ENCODE measurements around the gene NKTR. TPM values are rescaled to one million over a fixed set of nuclear protein-coding genes. Genes with fewer than 3 reads are reported as not detected.
A peak's percentile ranks its signal among the peaks of the same experiment; 100 is the strongest.

Gene NKTR
- total and polyA plus RNA-seq, 9 of the 15 experiments (the other 6 are each of a cell fraction or from before 2014, with no cell fraction given): 19.7 to 123 (median 92.6) TPM

DNA sequence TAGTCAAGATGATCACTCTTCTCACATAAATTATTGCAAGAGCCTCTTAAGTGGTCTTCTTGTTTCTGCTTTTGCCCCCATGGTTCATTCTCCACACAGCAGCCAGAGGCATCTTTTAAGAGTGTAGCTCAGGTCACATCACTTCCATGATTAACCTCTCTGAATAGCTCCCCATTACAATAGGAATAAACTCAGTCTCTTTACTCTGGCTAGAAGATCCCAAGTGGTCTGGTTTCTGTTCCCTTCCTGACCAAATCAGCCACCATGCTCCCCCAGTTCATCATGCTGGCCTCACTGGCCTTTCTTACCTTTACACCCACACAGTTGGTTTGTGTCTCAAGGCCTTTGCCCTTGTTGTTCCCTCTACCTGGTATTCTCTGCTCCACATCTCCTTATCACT, 93.9 kb downstream of the NKTR start:
- intact Hi-C loops (cut with micrococcal nuclease): no loop called here
- no peak for FAIRE-seq

More for the DNA sequence above, 93.9 kb downstream of the NKTR start:
- H3K4me3 ChIP-seq: no peak overlapping the region
- H3K27ac ChIP-seq (ENCODE audit: extremely low read depth, low read depth, low read length): no peak overlapping the region
- H4K20me1 ChIP-seq (replicated peaks; ENCODE audit: control insufficient read depth, insufficient read depth, low read length): peaks cover 25% of the 10 kb centered on the region
- POLR2A ChIA-PET: interaction anchor here (0.8 to 1.2 kb wide), 3 partner anchors 19 to 401 kb away, joined by 3 to 4 read pairs (median 3); no protein-coding TSS in a partner anchor
- no peaks in the 10 kb centered on the region for H3K9me3 ChIP-seq (replicated peaks; ENCODE audit: control insufficient read depth, insufficient read depth, low read depth, low read length)
- no peaks in the 10 kb centered on the region for H3K36me3 ChIP-seq (ENCODE audit: control insufficient read depth, insufficient read depth, low read length)
- in situ Hi-C loops (cut with MboI): no loop called here
- TF ChIP-seq, protein P1, sequence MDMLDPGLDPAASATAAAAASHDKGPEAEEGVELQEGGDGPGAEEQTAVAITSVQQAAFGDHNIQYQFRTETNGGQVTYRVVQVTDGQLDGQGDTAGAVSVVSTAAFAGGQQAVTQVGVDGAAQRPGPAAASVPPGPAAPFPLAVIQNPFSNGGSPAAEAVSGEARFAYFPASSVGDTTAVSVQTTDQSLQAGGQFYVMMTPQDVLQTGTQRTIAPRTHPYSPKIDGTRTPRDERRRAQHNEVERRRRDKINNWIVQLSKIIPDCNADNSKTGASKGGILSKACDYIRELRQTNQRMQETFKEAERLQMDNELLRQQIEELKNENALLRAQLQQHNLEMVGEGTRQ (CRISPR knock-in tag; IDR thresholded peaks at IDR 0.05): no peak
- TF ChIP-seq ZNF561 (CRISPR knock-in tag; conservative IDR thresholded peaks at IDR 0.05): no peak
- TF ChIP-seq, protein P2, sequence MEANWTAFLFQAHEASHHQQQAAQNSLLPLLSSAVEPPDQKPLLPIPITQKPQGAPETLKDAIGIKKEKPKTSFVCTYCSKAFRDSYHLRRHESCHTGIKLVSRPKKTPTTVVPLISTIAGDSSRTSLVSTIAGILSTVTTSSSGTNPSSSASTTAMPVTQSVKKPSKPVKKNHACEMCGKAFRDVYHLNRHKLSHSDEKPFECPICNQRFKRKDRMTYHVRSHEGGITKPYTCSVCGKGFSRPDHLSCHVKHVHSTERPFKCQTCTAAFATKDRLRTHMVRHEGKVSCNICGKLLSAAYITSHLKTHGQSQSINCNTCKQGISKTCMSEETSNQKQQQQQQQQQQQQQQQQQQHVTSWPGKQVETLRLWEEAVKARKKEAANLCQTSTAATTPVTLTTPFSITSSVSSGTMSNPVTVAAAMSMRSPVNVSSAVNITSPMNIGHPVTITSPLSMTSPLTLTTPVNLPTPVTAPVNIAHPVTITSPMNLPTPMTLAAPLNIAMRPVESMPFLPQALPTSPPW (CRISPR knock-in tag; IDR thresholded peaks at IDR 0.05): no peak
- no peak for TF ChIP-seq ZNF140 (CRISPR knock-in tag; IDR thresholded peaks at IDR 0.05)
- no peak for TF ChIP-seq ZBTB1 (CRISPR knock-in tag; IDR thresholded peaks at IDR 0.05; ENCODE audit: borderline replicate concordance, low read depth)
- TF ChIP-seq KAT8 (IDR thresholded peaks at IDR 0.05; ENCODE audit: low read depth): no peak
- no peak for TF ChIP-seq HNRNPLL (IDR thresholded peaks at IDR 0.05; ENCODE audit: low read depth, low read length, poor library complexity, severe bottlenecking)
- TF ChIP-seq ELF1 (tag; IDR thresholded peaks at IDR 0.05): no peak
- TF ChIP-seq CREM (IDR thresholded peaks at IDR 0.05; ENCODE audit: low read depth): no peak
- no peak for TF ChIP-seq BRD4 (IDR thresholded peaks at IDR 0.05)
- TF ChIP-seq, protein P3, sequence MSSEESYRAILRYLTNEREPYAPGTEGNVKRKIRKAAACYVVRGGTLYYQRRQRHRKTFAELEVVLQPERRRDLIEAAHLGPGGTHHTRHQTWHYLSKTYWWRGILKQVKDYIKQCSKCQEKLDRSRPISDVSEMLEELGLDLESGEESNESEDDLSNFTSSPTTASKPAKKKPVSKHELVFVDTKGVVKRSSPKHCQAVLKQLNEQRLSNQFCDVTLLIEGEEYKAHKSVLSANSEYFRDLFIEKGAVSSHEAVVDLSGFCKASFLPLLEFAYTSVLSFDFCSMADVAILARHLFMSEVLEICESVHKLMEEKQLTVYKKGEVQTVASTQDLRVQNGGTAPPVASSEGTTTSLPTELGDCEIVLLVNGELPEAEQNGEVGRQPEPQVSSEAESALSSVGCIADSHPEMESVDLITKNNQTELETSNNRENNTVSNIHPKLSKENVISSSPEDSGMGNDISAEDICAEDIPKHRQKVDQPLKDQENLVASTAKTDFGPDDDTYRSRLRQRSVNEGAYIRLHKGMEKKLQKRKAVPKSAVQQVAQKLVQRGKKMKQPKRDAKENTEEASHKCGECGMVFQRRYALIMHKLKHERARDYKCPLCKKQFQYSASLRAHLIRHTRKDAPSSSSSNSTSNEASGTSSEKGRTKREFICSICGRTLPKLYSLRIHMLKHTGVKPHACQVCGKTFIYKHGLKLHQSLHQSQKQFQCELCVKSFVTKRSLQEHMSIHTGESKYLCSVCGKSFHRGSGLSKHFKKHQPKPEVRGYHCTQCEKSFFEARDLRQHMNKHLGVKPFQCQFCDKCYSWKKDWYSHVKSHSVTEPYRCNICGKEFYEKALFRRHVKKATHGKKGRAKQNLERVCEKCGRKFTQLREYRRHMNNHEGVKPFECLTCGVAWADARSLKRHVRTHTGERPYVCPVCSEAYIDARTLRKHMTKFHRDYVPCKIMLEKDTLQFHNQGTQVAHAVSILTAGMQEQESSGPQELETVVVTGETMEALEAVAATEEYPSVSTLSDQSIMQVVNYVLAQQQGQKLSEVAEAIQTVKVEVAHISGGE (CRISPR knock-in tag; IDR thresholded peaks at IDR 0.05): no peak
- TF ChIP-seq KLF6 (CRISPR knock-in tag; IDR thresholded peaks at IDR 0.05; ENCODE audit: borderline replicate concordance): no peak
- TF ChIP-seq SUPT5H (IDR thresholded peaks at IDR 0.05): no peak
- no peak for TF ChIP-seq POU5F1 (IDR thresholded peaks at IDR 0.05; ENCODE audit: borderline replicate concordance, low read depth, low read length, partially characterized antibody)
- TF ChIP-seq SNIP1 (IDR thresholded peaks at IDR 0.05; ENCODE audit: low read depth): no peak
- TF ChIP-seq, protein P4, sequence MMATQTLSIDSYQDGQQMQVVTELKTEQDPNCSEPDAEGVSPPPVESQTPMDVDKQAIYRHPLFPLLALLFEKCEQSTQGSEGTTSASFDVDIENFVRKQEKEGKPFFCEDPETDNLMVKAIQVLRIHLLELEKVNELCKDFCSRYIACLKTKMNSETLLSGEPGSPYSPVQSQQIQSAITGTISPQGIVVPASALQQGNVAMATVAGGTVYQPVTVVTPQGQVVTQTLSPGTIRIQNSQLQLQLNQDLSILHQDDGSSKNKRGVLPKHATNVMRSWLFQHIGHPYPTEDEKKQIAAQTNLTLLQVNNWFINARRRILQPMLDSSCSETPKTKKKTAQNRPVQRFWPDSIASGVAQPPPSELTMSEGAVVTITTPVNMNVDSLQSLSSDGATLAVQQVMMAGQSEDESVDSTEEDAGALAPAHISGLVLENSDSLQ (IDR thresholded peaks at IDR 0.05): no peak
- CTCF ChIA-PET (ENCODE audit: low intra/inter-chr PET ratio): no interaction called here
- no TSS peak for BruUV-seq (replicated peaks)
- H3K9me1 ChIP-seq (ENCODE audit: control insufficient read depth, insufficient read depth, low read length): no peaks in the 10 kb centered on the region
- H3K79me2 ChIP-seq (ENCODE audit: control insufficient read depth, insufficient read depth, low read length): no peaks in the 10 kb centered on the region
- peaks cover 9 to 65% of the 10 kb centered on the region in 2 experiments for H3K27me3 ChIP-seq (ENCODE audit: control insufficient read depth in 2 of 2, insufficient read depth in 2 of 2, low read length in 2 of 2)
- no peak overlapping the region for H3K4me2 ChIP-seq (ENCODE audit: insufficient read depth, low read length)
- H3K4me1 ChIP-seq (replicated peaks in 1 of 2; ENCODE audit: control insufficient read depth in 2 of 2, insufficient read depth in 2 of 2, low read length in 2 of 2): peaks cover 0 to 5% of the 10 kb centered on the region in 2 experiments; a peak in 1 of 5 replicates
- H3K9ac ChIP-seq (ENCODE audit: insufficient read depth in 1 of 2, low read depth in 2 of 2, low read length in 2 of 2): no peak overlapping the region
- peak in 1 of 4 experiments; percentile 6 for DNase-seq (ENCODE audit: extremely low read depth in 1 of 4, low spot score in 3 of 4)
- ATAC-seq: no peak
- H2AFZ ChIP-seq (ENCODE audit: low read depth, low read length): no peak overlapping the region

All from K562 (cell line).